Prostate gland (tissue), 2 donors: ENCODE data around the gene AP3B1. TPM values are rescaled to one million over a fixed set of nuclear protein-coding genes. Genes with fewer than 3 reads are reported as not detected.

Experiments used
- DNase-seq: peaks from one replicate; pipeline ENCODE4 v3.0.0-alpha.2; 2019; ENCODE audit warnings: low spot score
- H3K27ac ChIP-seq, 2 donors: fragments of 200-600 bp; sonication (generic); 2 replicates each; pipeline ENCODE4 v1.5.1; 2017 to 2019
- H3K27me3 ChIP-seq: fragments of 200-600 bp; sonication (generic); replicated peaks from 2 replicates; pipeline ENCODE4 v1.5.1; 2019; ENCODE audit not compliant: insufficient read depth
- H3K36me3 ChIP-seq, 2 donors: fragments of 200-600 bp; sonication (generic); 1 replicate in 1 of 2; 2 replicates in 1 of 2; pipeline versions ENCODE4 v1.5.1 to v1.8.1; 2017 to 2019
- H3K4me1 ChIP-seq: fragments of 200-600 bp; sonication (generic); replicated peaks from 2 replicates; pipeline ENCODE4 v1.5.1; 2019
- H3K4me3 ChIP-seq, 2 donors: fragments of 200-600 bp; sonication (generic); 2 replicates each; pipeline ENCODE4 v1.5.1; 2017 to 2019
- H3K9me3 ChIP-seq: fragments of 200-600 bp; sonication (generic); 2 replicates; pipeline ENCODE4 v1.5.1; 2017
- CTCF ChIP-seq, 4 experiments: fragments of 200-600 bp in 2 of 4; fragments of 450-650 bp in 2 of 4; sonication (generic) in 2 of 4; IDR thresholded peaks; 1 replicate in 3 of 4; 2 replicates in 1 of 4; pipeline ENCODE4 v1.5.1; 2016 to 2019; ENCODE audit warnings: antibody characterized with exemption in 4 of 4, mild to moderate bottlenecking in 2 of 4, moderate library complexity in 2 of 4
- POLR2A ChIP-seq: fragments of 450-650 bp; IDR thresholded peaks from one replicate; pipeline ENCODE4 v1.6.1; 2016; ENCODE audit warnings: antibody characterized with exemption, mild to moderate bottlenecking
- POLR2AphosphoS5 ChIP-seq: sonication (generic); formaldehyde crosslinking; IDR thresholded peaks from one replicate; pipeline ENCODE4 v1.6.1; 2017; ENCODE audit warnings: antibody characterized with exemption
- WGBS: methylation state at CpG from one replicate; pipeline ENCODE4 v1.1.5; 2018; 5-methylcytosine and 5-hydroxymethylcytosine counted together
- intact Hi-C: fragments of 100-400 bp; cut with DNase I; formaldehyde crosslinking; loops from one replicate; pipeline ENCODE4 v1.14.2; 2022
- total RNA-seq, 2 donors: library from RNA; depleted of rRNA; stranded (reverse); fragments of >200 nt; gene quantifications; one replicate each; pipeline ENCODE4 v1.1.0, GENCODE V29; 2016

Gene AP3B1
- total RNA-seq, 2 donors from 2014 or later, result 33.1 to 60.5 TPM

- Histone ChIP-seq H3K9me3 (no peaks in the 10 kb centered on the region), H3K4me3 (no peak overlapping the region), H3K4me1 (no peaks in the 10 kb centered on the region), H3K27me3 (peaks cover 2% of the 10 kb centered on the region), H3K36me3 (no peaks in the 10 kb centered on the region), H3K27ac (no peak overlapping the region)
- DNase-seq, result no peak
- TF ChIP-seq CTCF (IDR thresholded peaks at IDR 0.05) (no peak), POLR2A (no peak), POLR2AphosphoS5 (no peak)
- intact Hi-C loops, result no loop called here
- 46% methylated on average over 11 of the region's 11 CpGs for WGBS
Measured at GRCh38 chr5:77984587-77984986, 309.9 kb downstream of the AP3B1 start.

- no peak for DNase-seq
- no peak for TF ChIP-seq POLR2AphosphoS5
- TF ChIP-seq CTCF (IDR thresholded peaks at IDR 0.05), result no peak
- TF ChIP-seq POLR2A, result no peak
- Histone ChIP-seq H3K27ac (no peak overlapping the region), H3K4me1 (no peaks in the 10 kb centered on the region), H3K9me3 (no peaks in the 10 kb centered on the region), H3K4me3 (no peak overlapping the region), H3K36me3 (no peaks in the 10 kb centered on the region), H3K27me3 (peaks cover 2% of the 10 kb centered on the region)
- intact Hi-C loops, result no loop called here
- WGBS, result 64% methylated on average over 5 of the region's 5 CpGs
Measured at GRCh38 chr5:77983482-77984199, 310.9 kb downstream of the AP3B1 start.

- WGBS, result 88% methylated on average over 3 of the region's 3 CpGs
- no peaks in the 10 kb centered on the region for H3K36me3 ChIP-seq
- H3K4me1 ChIP-seq, result no peaks in the 10 kb centered on the region
- DNase-seq, result no peak
- intact Hi-C loops, result no loop called here
- no peak for TF ChIP-seq POLR2A
- TF ChIP-seq POLR2AphosphoS5, result no peak
- TF ChIP-seq CTCF (IDR thresholded peaks at IDR 0.05), result no peak
- H3K27me3 ChIP-seq, result peaks cover 2% of the 10 kb centered on the region
- no peak overlapping the region for H3K4me3 ChIP-seq
- no peaks in the 10 kb centered on the region for H3K9me3 ChIP-seq
- no peak overlapping the region for H3K27ac ChIP-seq
Measured at GRCh38 chr5:77981820-77982219, 312.7 kb downstream of the AP3B1 start.

GRCh38 chr5:77974576-77974975, 319.9 kb downstream of the AP3B1 start:
- no peaks in the 10 kb centered on the region for H3K9me3 ChIP-seq
- H3K4me1 ChIP-seq, result no peaks in the 10 kb centered on the region
- H3K36me3 ChIP-seq, result no peaks in the 10 kb centered on the region
- peaks cover 34% of the 10 kb centered on the region for H3K27me3 ChIP-seq
- intact Hi-C loops, result no loop called here
- TF ChIP-seq POLR2AphosphoS5, result no peak
- no peak for TF ChIP-seq CTCF (IDR thresholded peaks at IDR 0.05)
- no peak for TF ChIP-seq POLR2A
- no peak overlapping the region for H3K27ac ChIP-seq
- DNase-seq, result no peak
- H3K4me3 ChIP-seq, result no peak overlapping the region

GRCh38 chr5:77973253-77973609, 321.3 kb downstream of the AP3B1 start:
- intact Hi-C loops, result no loop called here
- WGBS, result 7% methylated on average over 19 of the region's 19 CpGs
- H3K27ac ChIP-seq, result no peak overlapping the region
- no peaks in the 10 kb centered on the region for H3K9me3 ChIP-seq
- DNase-seq, result no peak
- H3K4me1 ChIP-seq, result no peaks in the 10 kb centered on the region
- H3K4me3 ChIP-seq, result no peak overlapping the region
- no peaks in the 10 kb centered on the region for H3K36me3 ChIP-seq
- TF ChIP-seq POLR2AphosphoS5 (no peak), POLR2A (no peak), CTCF (IDR thresholded peaks at IDR 0.05) (no peak)
- H3K27me3 ChIP-seq, result peaks cover 38% of the 10 kb centered on the region
